ENCODE results near the gene AP1G2. TPM values are rescaled to one million over a fixed set of nuclear protein-coding genes. Genes with fewer than 3 reads are reported as not detected.
A peak's percentile ranks its signal among the peaks of the same experiment; 100 is the strongest.

The AP1G2 gene
- total and polyA plus RNA-seq, 5 donors from 2014 or later = 56.1 to 329 (median 84.4) TPM

DNA sequence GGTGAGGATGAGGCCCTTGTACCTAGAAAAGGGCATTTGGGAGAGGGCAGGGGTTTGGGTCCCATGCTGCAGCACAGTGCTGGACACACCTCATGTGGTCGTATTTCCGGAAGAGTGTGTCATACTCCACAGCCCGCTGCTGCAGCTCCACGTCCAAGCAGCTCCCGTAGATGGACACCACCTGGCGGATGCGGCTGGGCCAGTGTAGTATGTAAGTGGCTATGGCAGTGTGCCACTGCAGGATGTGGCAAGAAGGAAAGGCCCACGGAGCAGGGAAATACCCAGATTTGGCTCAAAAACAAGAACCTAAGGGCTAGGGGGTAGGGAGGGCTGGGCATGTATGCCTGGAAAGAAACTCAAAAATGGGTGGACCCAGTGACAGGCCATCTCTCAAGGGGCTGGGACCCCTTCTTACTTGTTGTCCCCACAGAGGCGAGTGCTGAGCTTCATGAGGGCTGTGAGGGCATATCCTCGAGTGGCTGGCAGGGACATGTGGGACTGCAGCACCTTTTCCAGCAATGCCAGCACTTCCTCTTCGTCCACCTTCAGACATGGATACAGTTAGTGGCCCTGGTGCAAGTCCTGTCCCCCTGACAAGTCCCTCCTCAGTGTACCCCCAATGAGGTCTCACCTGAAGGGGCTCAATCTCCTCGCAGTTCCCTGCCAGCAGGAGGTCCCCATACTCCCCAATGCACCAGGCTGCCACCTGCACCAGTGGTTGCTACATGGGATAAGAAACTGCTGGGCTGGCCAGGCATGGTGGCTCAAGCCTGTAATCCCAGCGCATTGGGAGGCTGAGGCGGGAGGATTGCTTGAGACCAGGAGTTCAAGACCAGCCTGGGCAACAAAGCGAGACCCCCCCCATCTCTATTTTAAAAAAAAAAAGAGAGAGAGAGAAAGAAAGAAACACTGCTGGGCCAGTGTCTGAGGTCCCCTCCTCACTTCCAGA is 5.4 kb downstream of the AP1G2 start:
- H3K36me3 Mint-ChIP-seq = peaks cover 34% of the 10 kb centered on the region

GRCh38 chr14:23561259-23561658 is 6.3 kb downstream of the AP1G2 start:
- peak overlapping the region in 1 of 4 donors; percentile 69 for H3K4me3 Mint-ChIP-seq
- H3K27ac Mint-ChIP-seq = no peak overlapping the region

More for the DNA sequence above, 5.4 kb downstream of the AP1G2 start:
- Mint-ChIP-seq H3K4me3 (peak overlapping the region in 2 of 4 donors; percentile 51 to 80), H3K27me3 (peaks cover 5% of the 10 kb centered on the region), H3K27ac (peak overlapping the region in 1 of 3 donors; percentile 50), H3K9me3 (peaks cover 0 to 1% (median 0%) of the 10 kb centered on the region in 7 donors), H3K4me1 (peaks cover 4 to 71% (median 23%) of the 10 kb centered on the region in 4 donors)
- ATAC-seq (ENCODE audit: low read depth in 2 of 2) (no peak), DNase-seq (no peak)
- H3K27ac ChIP-seq (ENCODE audit: insufficient read depth, low read length, poor library complexity, severe bottlenecking) = no peak overlapping the region
- no peaks in the 10 kb centered on the region for H3K27me3 ChIP-seq (ENCODE audit: control insufficient read depth, insufficient read depth, low read length)
- no peaks in the 10 kb centered on the region for H3K9me3 ChIP-seq (ENCODE audit: control insufficient read depth in 2 of 2, low read length in 2 of 2)
- H3K4me3 ChIP-seq (ENCODE audit: low read depth, low read length) = no peak overlapping the region
- H3K4me1 ChIP-seq (ENCODE audit: control insufficient read depth, insufficient read depth, low read length, poor library complexity, severe bottlenecking) = peaks cover 16% of the 10 kb centered on the region
- H3K36me3 ChIP-seq (ENCODE audit: control insufficient read depth, insufficient read depth, low read length) = peaks cover 68% of the 10 kb centered on the region

GRCh38 chr14:23559926-23560520 is 7.6 kb downstream of the AP1G2 start:
- Mint-ChIP-seq H3K27me3 (no peaks in the 10 kb centered on the region), H3K9me3 (peaks cover 0 to 1% (median 0%) of the 10 kb centered on the region in 7 donors), H3K36me3 (peaks cover 34% of the 10 kb centered on the region), H3K4me1 (peaks cover 4 to 67% (median 26%) of the 10 kb centered on the region in 4 donors), H3K4me3 (peak overlapping the region in 1 of 4 donors; percentile 70), H3K27ac (peak overlapping the region in 2 of 3 donors; percentile 23 to 71)
- Histone ChIP-seq H3K27me3 (ENCODE audit: control insufficient read depth, insufficient read depth, low read length) (no peaks in the 10 kb centered on the region), H3K4me3 (ENCODE audit: low read depth, low read length) (no peak overlapping the region), H3K9me3 (ENCODE audit: control insufficient read depth in 2 of 2, low read length in 2 of 2) (no peaks in the 10 kb centered on the region), H3K27ac (ENCODE audit: insufficient read depth, low read length, poor library complexity, severe bottlenecking) (no peak overlapping the region), H3K36me3 (ENCODE audit: control insufficient read depth, insufficient read depth, low read length) (peaks cover 57% of the 10 kb centered on the region), H3K4me1 (ENCODE audit: control insufficient read depth, insufficient read depth, low read length, poor library complexity, severe bottlenecking) (peaks cover 21% of the 10 kb centered on the region)
- ATAC-seq (ENCODE audit: low read depth in 2 of 2) (no peak), DNase-seq (no peak)

More at GRCh38 chr14:23561259-23561658, 6.3 kb downstream of the AP1G2 start:
- DNase-seq (no peak), ATAC-seq (ENCODE audit: low read depth in 2 of 2) (no peak)
- Histone ChIP-seq H3K36me3 (ENCODE audit: control insufficient read depth, insufficient read depth, low read length) (peaks cover 68% of the 10 kb centered on the region), H3K27me3 (ENCODE audit: control insufficient read depth, insufficient read depth, low read length) (no peaks in the 10 kb centered on the region), H3K9me3 (ENCODE audit: control insufficient read depth in 2 of 2, low read length in 2 of 2) (no peaks in the 10 kb centered on the region), H3K4me3 (ENCODE audit: low read depth, low read length) (no peak overlapping the region), H3K27ac (ENCODE audit: insufficient read depth, low read length, poor library complexity, severe bottlenecking) (no peak overlapping the region), H3K4me1 (ENCODE audit: control insufficient read depth, insufficient read depth, low read length, poor library complexity, severe bottlenecking) (peaks cover 16% of the 10 kb centered on the region)
- peaks cover 0 to 1% (median 0%) of the 10 kb centered on the region in 7 donors for H3K9me3 Mint-ChIP-seq
- peaks cover 34% of the 10 kb centered on the region for H3K36me3 Mint-ChIP-seq
- H3K27me3 Mint-ChIP-seq = no peaks in the 10 kb centered on the region
- H3K4me1 Mint-ChIP-seq = peaks cover 4 to 70% (median 23%) of the 10 kb centered on the region in 4 donors

DNA sequence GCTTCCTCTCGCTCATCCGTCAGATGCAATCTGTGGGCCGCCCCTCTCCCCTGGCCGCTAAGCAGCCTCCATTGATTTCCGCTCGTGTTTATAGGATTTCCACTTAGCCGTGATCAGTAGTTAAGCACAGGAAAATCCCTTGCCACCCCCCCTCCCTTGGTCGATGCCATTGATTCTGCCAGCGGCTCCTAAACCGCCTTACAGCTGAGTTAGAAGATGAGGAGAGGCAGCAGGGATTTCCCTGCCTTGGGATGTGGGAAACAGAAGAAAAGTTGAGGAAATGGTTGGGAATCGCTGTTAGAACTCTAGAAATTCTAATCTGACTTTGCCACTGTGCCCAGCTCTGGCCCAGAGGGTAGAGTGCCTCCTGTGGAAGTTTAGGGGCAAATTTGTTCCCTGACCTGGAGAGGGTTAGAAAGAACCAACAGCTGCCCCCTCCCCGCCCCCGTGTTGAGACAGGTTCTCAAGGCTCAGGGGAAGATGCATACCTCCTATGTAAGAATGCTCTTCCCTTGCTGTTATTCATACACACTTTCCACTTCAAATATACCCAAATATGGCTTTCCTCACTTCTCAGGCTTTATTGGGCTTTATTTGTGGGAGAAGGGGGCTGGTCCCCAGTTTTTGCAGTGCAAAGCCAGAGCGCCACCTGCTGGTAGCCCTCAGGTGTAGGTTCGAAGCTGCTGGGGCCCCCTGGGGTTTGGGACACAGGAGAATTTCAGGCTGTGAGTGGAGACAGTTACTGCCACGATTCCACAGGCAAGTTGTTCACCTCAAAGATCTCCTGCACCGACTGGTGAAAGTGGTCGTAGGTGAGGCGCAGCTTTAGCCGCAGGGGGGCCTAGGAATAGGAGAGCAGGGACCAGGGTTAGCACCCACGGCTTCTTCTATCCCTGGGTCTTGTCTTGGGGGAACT is 8.3 kb downstream of the AP1G2 start:
- Histone ChIP-seq H3K9me3 (ENCODE audit: control insufficient read depth in 2 of 2, low read length in 2 of 2) (no peaks in the 10 kb centered on the region), H3K36me3 (ENCODE audit: control insufficient read depth, insufficient read depth, low read length) (peaks cover 51% of the 10 kb centered on the region), H3K27me3 (ENCODE audit: control insufficient read depth, insufficient read depth, low read length) (no peaks in the 10 kb centered on the region), H3K4me3 (ENCODE audit: low read depth, low read length) (no peak overlapping the region), H3K27ac (ENCODE audit: insufficient read depth, low read length, poor library complexity, severe bottlenecking) (peak overlapping the region; percentile 1), H3K4me1 (ENCODE audit: control insufficient read depth, insufficient read depth, low read length, poor library complexity, severe bottlenecking) (peaks cover 21% of the 10 kb centered on the region)
- Mint-ChIP-seq H3K4me3 (peak overlapping the region in 2 of 4 donors; percentile 83 to 98), H3K27me3 (no peaks in the 10 kb centered on the region), H3K4me1 (peaks cover 4 to 62% (median 24%) of the 10 kb centered on the region in 4 donors), H3K9me3 (peaks cover 0 to 1% (median 0%) of the 10 kb centered on the region in 7 donors), H3K27ac (peak overlapping the region; percentile 41 to 80 (median 51)), H3K36me3 (peaks cover 26% of the 10 kb centered on the region)
- DNase-seq (peak; percentile 50 to 71 (median 60)), ATAC-seq (ENCODE audit: low read depth in 2 of 2) (no peak)

GRCh38 chr14:23558346-23559009 is 9.1 kb downstream of the AP1G2 start:
- Mint-ChIP-seq H3K27ac (peak overlapping the region; percentile 51 to 88 (median 88)), H3K4me3 (peak overlapping the region in 3 of 4 donors; percentile 55 to 98 (median 83)), H3K27me3 (no peaks in the 10 kb centered on the region), H3K36me3 (peaks cover 21% of the 10 kb centered on the region), H3K9me3 (no peaks in the 10 kb centered on the region), H3K4me1 (peaks cover 4 to 57% (median 23%) of the 10 kb centered on the region in 4 donors)
- ATAC-seq (ENCODE audit: low read depth in 2 of 2) = no peak
- H3K4me1 ChIP-seq (ENCODE audit: control insufficient read depth, insufficient read depth, low read length, poor library complexity, severe bottlenecking) = peaks cover 21% of the 10 kb centered on the region
- H3K9me3 ChIP-seq (ENCODE audit: control insufficient read depth in 2 of 2, low read length in 2 of 2) = no peaks in the 10 kb centered on the region
- peaks cover 44% of the 10 kb centered on the region for H3K36me3 ChIP-seq (ENCODE audit: control insufficient read depth, insufficient read depth, low read length)
- no peak overlapping the region for H3K27ac ChIP-seq (ENCODE audit: insufficient read depth, low read length, poor library complexity, severe bottlenecking)
- no peaks in the 10 kb centered on the region for H3K27me3 ChIP-seq (ENCODE audit: control insufficient read depth, insufficient read depth, low read length)
- H3K4me3 ChIP-seq (ENCODE audit: low read depth, low read length) = no peak overlapping the region
- DNase-seq = no peak

DNA sequence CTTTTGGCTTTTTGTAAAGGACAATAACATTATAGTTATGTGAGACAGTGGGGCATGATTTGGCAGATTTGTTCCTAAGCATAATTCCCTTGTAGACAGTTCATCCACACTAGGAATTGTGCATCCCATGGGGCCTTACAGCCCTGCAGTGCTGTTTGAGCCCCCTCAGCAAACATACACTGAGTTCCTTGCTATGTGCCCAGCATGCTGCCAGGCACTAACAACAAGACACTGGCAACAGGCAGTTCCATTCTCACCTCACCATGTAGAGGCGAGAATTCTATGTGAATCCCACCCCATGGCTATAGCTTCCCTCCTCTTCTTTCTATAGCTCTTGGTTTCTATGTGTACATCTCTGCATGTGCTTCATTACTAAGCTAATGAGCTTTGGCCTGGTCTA is 9.6 kb downstream of the AP1G2 start:
- Histone ChIP-seq H3K27ac (ENCODE audit: insufficient read depth, low read length, poor library complexity, severe bottlenecking) (no peak overlapping the region), H3K4me3 (ENCODE audit: low read depth, low read length) (no peak overlapping the region), H3K27me3 (ENCODE audit: control insufficient read depth, insufficient read depth, low read length) (no peaks in the 10 kb centered on the region), H3K9me3 (ENCODE audit: control insufficient read depth in 2 of 2, low read length in 2 of 2) (no peaks in the 10 kb centered on the region), H3K4me1 (ENCODE audit: control insufficient read depth, insufficient read depth, low read length, poor library complexity, severe bottlenecking) (peaks cover 21% of the 10 kb centered on the region), H3K36me3 (ENCODE audit: control insufficient read depth, insufficient read depth, low read length) (peaks cover 38% of the 10 kb centered on the region)
- no peak for DNase-seq
- Mint-ChIP-seq H3K36me3 (peaks cover 16% of the 10 kb centered on the region), H3K27ac (peak overlapping the region; percentile 48 to 88 (median 88)), H3K4me3 (peak overlapping the region; percentile 56 to 98 (median 80)), H3K27me3 (no peaks in the 10 kb centered on the region), H3K4me1 (peaks cover 3 to 52% (median 21%) of the 10 kb centered on the region in 4 donors), H3K9me3 (no peaks in the 10 kb centered on the region)
- ATAC-seq (ENCODE audit: low read depth in 2 of 2) = no peak

All from CD4-positive, CD25-positive, alpha-beta regulatory T cell (primary cell).